Endothelial cell of umbilical vein (primary cell): ENCODE data around the gene DUSP8. TPM values are rescaled to one million over a fixed set of nuclear protein-coding genes. Genes with fewer than 3 reads are reported as not detected.

Source experiments
- BruUV-seq: library from RNA; stranded (reverse); fragments of 400-500 nt; replicated peaks from 2 replicates; lab custom pipeline; 2021; lab: Mats Ljungman, UMichigan
- CTCF ChIA-PET: fragments of 300-600, 350-600 bp; sonication (Branson Sonifier 250); formaldehyde crosslinking; loops from one replicate; lab custom pipeline; 2021; ENCODE audit warnings: antibody characterized with exemption, inconsistent platforms; lab: Charles Lee
- POLR2A ChIA-PET: fragments of 300-600, 350-600 bp; sonication (Branson Sonifier 250); formaldehyde crosslinking; loops from one replicate; lab custom pipeline; 2021; ENCODE audit warnings: antibody characterized with exemption, inconsistent platforms; lab: Charles Lee
- DNase-seq: peaks from one replicate; pipeline ENCODE4 v3.0.0-alpha.2; 2011; ENCODE audit warnings: low read depth, low spot score
- FAIRE-seq: peaks from 2 replicates; lab custom pipeline; 2011; peaks lifted over from hg19 to GRCh38; lab: Jason Lieb, UNC
- H2AFZ ChIP-seq: 2 replicates; pipeline ENCODE4 v1.6.0; 2012; ENCODE audit warnings: low read depth, low read length, control low read depth, inconsistent platforms
- H3K27ac ChIP-seq: 2 replicates; pipeline ENCODE4 v1.5.1; 2011; ENCODE audit warnings: low read depth, mild to moderate bottlenecking, control low read depth, low read length, moderate library complexity; ENCODE audit not compliant: insufficient read depth
- H3K27me3 ChIP-seq, 2 experiments: 2 replicates each; pipeline versions ENCODE4 v1.6.0 to v1.6.1; 2011; ENCODE audit warnings: low read length in 2 of 2, mixed read lengths in 1 of 2; ENCODE audit not compliant: control insufficient read depth in 2 of 2, insufficient read depth in 2 of 2
- H3K36me3 ChIP-seq, 2 experiments: 2 replicates in 1 of 2; 3 replicates in 1 of 2; pipeline ENCODE4 v1.5.1; 2011; ENCODE audit warnings: low read length in 2 of 2, mild to moderate bottlenecking in 1 of 2, moderate library complexity in 1 of 2; ENCODE audit not compliant: control insufficient read depth in 2 of 2, insufficient read depth in 2 of 2; ENCODE audit errors: extremely low read depth in 1 of 2
- H3K4me1 ChIP-seq: 3 replicates; pipeline ENCODE4 v1.5.1; 2011; ENCODE audit warnings: mild to moderate bottlenecking, low read length; ENCODE audit not compliant: control insufficient read depth, insufficient read depth; ENCODE audit errors: extremely low read depth
- H3K4me2 ChIP-seq: 2 replicates; pipeline ENCODE4 v1.6.1; 2011; ENCODE audit warnings: low read length, control low read depth, mixed read lengths; ENCODE audit not compliant: insufficient read depth
- H3K4me3 ChIP-seq, 3 experiments: fragments of 200-600 bp in 1 of 3; sonication (generic), shearing (Covaris generic) in 1 of 3; replicated peaks in 1 of 3; 2 replicates each; pipeline ENCODE4 v1.5.1; 2011 to 2016; ENCODE audit warnings: control low read depth in 3 of 3, low read length in 3 of 3, mild to moderate bottlenecking in 2 of 3, inconsistent platforms in 1 of 3, low read depth in 1 of 3, moderate library complexity in 1 of 3; ENCODE audit not compliant: insufficient read depth in 1 of 3
- H3K79me2 ChIP-seq: 2 replicates; pipeline ENCODE4 v1.6.0; 2012; ENCODE audit warnings: low read length, inconsistent platforms; ENCODE audit not compliant: control insufficient read depth, insufficient read depth
- H3K9ac ChIP-seq: replicated peaks from 2 replicates; pipeline ENCODE3; 2011; ENCODE audit warnings: low read length, control low read depth; ENCODE audit not compliant: insufficient read depth; ENCODE audit errors: extremely low read depth
- H3K9me1 ChIP-seq: replicated peaks from 3 replicates; pipeline ENCODE4 v1.6.0; 2011; ENCODE audit warnings: mild to moderate bottlenecking, low read length; ENCODE audit not compliant: control insufficient read depth, insufficient read depth; ENCODE audit errors: extremely low read depth
- H3K9me3 ChIP-seq: replicated peaks from 2 replicates; pipeline ENCODE4 v1.5.1; 2012; ENCODE audit warnings: low read length, inconsistent platforms; ENCODE audit not compliant: control insufficient read depth, insufficient read depth
- H4K20me1 ChIP-seq: replicated peaks from 2 replicates; pipeline ENCODE3; 2011; ENCODE audit warnings: mild to moderate bottlenecking, low read length; ENCODE audit not compliant: control insufficient read depth, insufficient read depth; ENCODE audit errors: extremely low read depth
- EZH2 ChIP-seq: IDR thresholded peaks from 2 replicates; pipeline ENCODE4 v1.6.1; 2012; ENCODE audit warnings: borderline replicate concordance, low read depth, mild to moderate bottlenecking, moderate library complexity, low read length, inconsistent platforms; ENCODE audit not compliant: severe bottlenecking
- FOS ChIP-seq: IDR thresholded peaks from 2 replicates; pipeline ENCODE4 v1.6.1; 2011; ENCODE audit warnings: mild to moderate bottlenecking, low read length, moderate library complexity, borderline replicate concordance; ENCODE audit not compliant: insufficient read depth
- GATA2 ChIP-seq: IDR thresholded peaks from 2 replicates; pipeline ENCODE4 v1.7.0; 2011; ENCODE audit warnings: low read depth, mild to moderate bottlenecking, moderate library complexity, mixed read lengths, low read length; ENCODE audit not compliant: insufficient read length, insufficient read depth
- JUN ChIP-seq: IDR thresholded peaks from 2 replicates; pipeline ENCODE4 v1.6.1; 2011; ENCODE audit warnings: borderline replicate concordance, low read depth; ENCODE audit not compliant: insufficient read length, insufficient read depth
- MYC ChIP-seq: IDR thresholded peaks from one replicate; pipeline ENCODE4 v1.6.1; 2011; ENCODE audit warnings: mild to moderate bottlenecking, low read depth, low read length
- POLR2A ChIP-seq: IDR thresholded peaks from 2 replicates; pipeline ENCODE4 v1.6.1; 2012; ENCODE audit warnings: low read depth, mild to moderate bottlenecking, control low read depth, low read length
- POLR2AphosphoS5 ChIP-seq: IDR thresholded peaks from 2 replicates; pipeline ENCODE4 v1.6.1; 2012; ENCODE audit warnings: low read depth, mild to moderate bottlenecking, control low read depth, low read length, moderate library complexity; ENCODE audit not compliant: insufficient read depth
- dilution Hi-C: fragments of 300-500 bp; cut with MboI; formaldehyde crosslinking; loops from one replicate; pipeline ENCODE4 v1.15.0; 2019; ENCODE audit warnings: low sequenced_read_pairs; ENCODE audit not compliant: extremely low pct_ligation_motif_present
- intact Hi-C: fragments of 100-400 bp; cut with micrococcal nuclease; formaldehyde crosslinking; loops from one replicate; pipeline ENCODE4 v1.10.0; 2022
- polyA plus RNA-seq, 4 experiments: library from polyadenylated mRNA; depleted of rRNA in 3 of 4; stranded (reverse) in 3 of 4; unstranded in 1 of 4; fragments of >200 nt; gene quantifications; 2 replicates each; pipeline versions ENCODE4 v1.2.1 to v1.2.3, GENCODE V29; 2011 to 2012; ENCODE audit warnings: missing spikeins in 1 of 4
- total RNA-seq: library from RNA; stranded (reverse); gene quantifications from 2 replicates; pipeline ENCODE4 v1.2.3, GENCODE V29; 2021
- TF ChIP-seq, protein P1 (sequence below), 2 donors: IDR thresholded peaks; 1 replicate in 1 of 2; 2 replicates in 1 of 2; pipeline ENCODE4 v1.5.1; 2011; ENCODE audit warnings: low read length in 2 of 2, mild to moderate bottlenecking in 2 of 2, moderate library complexity in 2 of 2, control low read depth in 1 of 2, inconsistent platforms in 1 of 2, low read depth in 1 of 2; ENCODE audit not compliant: insufficient read depth in 1 of 2; ENCODE audit errors: extremely low read depth in 1 of 2
- TF ChIP-seq, protein P2 (sequence below): IDR thresholded peaks from 2 replicates; pipeline ENCODE4 v1.6.1; 2011; ENCODE audit not compliant: insufficient read depth, insufficient read length

The DUSP8 gene
- total and polyA plus RNA-seq, 2 donors (not counting 3 experiments of a cell fraction or from before 2014, with no cell fraction given), result 4.6 to 5.9 TPM

GRCh38 chr11:1557904-1558774 lies 13.9 kb downstream of the DUSP8 start:
- Histone ChIP-seq H3K4me3 (no peak overlapping the region), H3K9me1 (no peaks in the 10 kb centered on the region), H3K9ac (no peak overlapping the region), H3K36me3 (peaks cover 0 to 3% of the 10 kb centered on the region in 2 experiments), H3K79me2 (no peaks in the 10 kb centered on the region), H4K20me1 (no peaks in the 10 kb centered on the region), H3K4me2 (no peak overlapping the region), H3K4me1 (no peaks in the 10 kb centered on the region), H3K27me3 (no peaks in the 10 kb centered on the region), H2AFZ (no peak overlapping the region), H3K27ac (no peak overlapping the region), H3K9me3 (no peaks in the 10 kb centered on the region)
- POLR2A ChIA-PET, result no interaction called here
- TF ChIP-seq FOS, result no peak
- CTCF ChIA-PET, result interaction anchor here (0.6 to 3.9 kb wide), 8 partner anchors 9 to 324 kb away, joined by 3 to 32 read pairs (median 8); no protein-coding TSS in a partner anchor
- DNase-seq (no peak), FAIRE-seq (no peak)
- intact Hi-C loops, result no loop called here
- dilution Hi-C loops, result no loop called here
- no TSS peak for BruUV-seq

DNA sequence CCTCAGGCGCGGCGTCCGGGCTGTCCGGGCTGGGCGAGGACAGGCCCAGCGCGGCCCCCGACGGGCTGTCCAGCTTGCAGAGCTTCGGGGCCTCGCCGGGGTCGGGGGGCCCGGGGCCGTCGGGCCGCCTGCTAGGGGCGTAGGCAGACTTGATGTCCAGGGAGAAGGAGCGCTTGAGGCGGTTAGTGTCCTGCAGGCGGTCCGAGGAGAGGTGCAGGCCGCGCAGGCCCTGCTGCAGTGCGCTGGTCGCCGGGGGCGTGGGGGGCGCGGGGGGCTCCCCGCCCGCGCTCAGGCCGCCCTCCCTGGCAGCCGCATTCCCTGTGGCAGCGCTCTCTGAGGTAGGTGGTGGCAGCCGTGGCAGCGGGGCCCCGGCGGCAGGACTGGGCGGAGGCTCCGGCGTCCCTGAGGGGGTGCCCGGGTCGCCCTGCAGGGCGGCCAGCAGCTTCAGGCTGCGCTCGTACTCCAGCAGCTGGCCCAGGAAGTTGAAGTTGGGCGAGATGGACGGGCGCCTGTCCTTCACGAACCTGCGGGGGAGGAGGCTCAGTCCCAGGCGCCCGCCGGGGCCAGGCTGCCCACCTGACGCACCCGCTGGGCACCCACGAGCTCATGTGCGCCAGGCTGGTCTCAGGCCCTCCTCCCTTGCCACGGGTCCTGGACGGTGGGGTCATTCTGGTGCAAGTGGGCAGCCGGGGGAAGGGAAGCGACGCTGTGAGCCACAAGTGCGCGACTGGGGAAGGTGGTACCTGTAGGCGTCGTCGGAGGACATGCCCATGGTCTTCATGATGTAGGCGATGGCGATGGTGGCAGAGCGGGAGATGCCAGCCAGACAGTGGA lies 14.8 kb downstream of the DUSP8 start:
- H2AFZ ChIP-seq, result no peak overlapping the region
- no peak overlapping the region for H3K9ac ChIP-seq
- dilution Hi-C loops, result no loop called here

More for the DNA sequence above, 14.8 kb downstream of the DUSP8 start:
- FAIRE-seq, result no peak
- POLR2A ChIA-PET, result no interaction called here
- Histone ChIP-seq H3K4me2 (no peak overlapping the region), H4K20me1 (no peaks in the 10 kb centered on the region), H3K79me2 (no peaks in the 10 kb centered on the region), H3K36me3 (peaks cover 0 to 3% of the 10 kb centered on the region in 2 experiments), H3K27ac (no peak overlapping the region), H3K4me3 (no peak overlapping the region), H3K4me1 (no peaks in the 10 kb centered on the region), H3K9me3 (no peaks in the 10 kb centered on the region), H3K27me3 (no peaks in the 10 kb centered on the region), H3K9me1 (no peaks in the 10 kb centered on the region)
- DNase-seq, result no peak
- CTCF ChIA-PET, result interaction anchor here (0.6 to 3.9 kb wide), 5 partner anchors 8 to 325 kb away, joined by 3 to 32 read pairs (median 12); no protein-coding TSS in a partner anchor
- intact Hi-C loops, result no loop called here
- BruUV-seq, result no TSS peak
- no peak for TF ChIP-seq JUN
- TF ChIP-seq POLR2AphosphoS5, result no peak
- TF ChIP-seq FOS, result no peak
- no peak for TF ChIP-seq POLR2A
- no peak for TF ChIP-seq GATA2
- no peak for TF ChIP-seq MYC
- TF ChIP-seq, protein P1, sequence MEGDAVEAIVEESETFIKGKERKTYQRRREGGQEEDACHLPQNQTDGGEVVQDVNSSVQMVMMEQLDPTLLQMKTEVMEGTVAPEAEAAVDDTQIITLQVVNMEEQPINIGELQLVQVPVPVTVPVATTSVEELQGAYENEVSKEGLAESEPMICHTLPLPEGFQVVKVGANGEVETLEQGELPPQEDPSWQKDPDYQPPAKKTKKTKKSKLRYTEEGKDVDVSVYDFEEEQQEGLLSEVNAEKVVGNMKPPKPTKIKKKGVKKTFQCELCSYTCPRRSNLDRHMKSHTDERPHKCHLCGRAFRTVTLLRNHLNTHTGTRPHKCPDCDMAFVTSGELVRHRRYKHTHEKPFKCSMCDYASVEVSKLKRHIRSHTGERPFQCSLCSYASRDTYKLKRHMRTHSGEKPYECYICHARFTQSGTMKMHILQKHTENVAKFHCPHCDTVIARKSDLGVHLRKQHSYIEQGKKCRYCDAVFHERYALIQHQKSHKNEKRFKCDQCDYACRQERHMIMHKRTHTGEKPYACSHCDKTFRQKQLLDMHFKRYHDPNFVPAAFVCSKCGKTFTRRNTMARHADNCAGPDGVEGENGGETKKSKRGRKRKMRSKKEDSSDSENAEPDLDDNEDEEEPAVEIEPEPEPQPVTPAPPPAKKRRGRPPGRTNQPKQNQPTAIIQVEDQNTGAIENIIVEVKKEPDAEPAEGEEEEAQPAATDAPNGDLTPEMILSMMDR (IDR thresholded peaks at IDR 0.05; ENCODE audit: extremely low read depth in 1 of 2, insufficient read depth in 1 of 2, low read depth in 1 of 2, low read length in 2 of 2), result no peak
- TF ChIP-seq EZH2, result no peak
- TF ChIP-seq, protein P2, sequence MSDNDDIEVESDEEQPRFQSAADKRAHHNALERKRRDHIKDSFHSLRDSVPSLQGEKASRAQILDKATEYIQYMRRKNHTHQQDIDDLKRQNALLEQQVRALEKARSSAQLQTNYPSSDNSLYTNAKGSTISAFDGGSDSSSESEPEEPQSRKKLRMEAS, result no peak
